DMS114 treated with DMSO at 0.1 percent for 48 hours (cell line): Measurements from ENCODE around the gene HTR1B.

Source experiments
- DNase-seq: peaks from one replicate; lab custom pipeline; 2025; ENCODE audit not compliant: unreplicated experiment; lab: John Stamatoyannopoulos, UW

Gene HTR1B, protein sequence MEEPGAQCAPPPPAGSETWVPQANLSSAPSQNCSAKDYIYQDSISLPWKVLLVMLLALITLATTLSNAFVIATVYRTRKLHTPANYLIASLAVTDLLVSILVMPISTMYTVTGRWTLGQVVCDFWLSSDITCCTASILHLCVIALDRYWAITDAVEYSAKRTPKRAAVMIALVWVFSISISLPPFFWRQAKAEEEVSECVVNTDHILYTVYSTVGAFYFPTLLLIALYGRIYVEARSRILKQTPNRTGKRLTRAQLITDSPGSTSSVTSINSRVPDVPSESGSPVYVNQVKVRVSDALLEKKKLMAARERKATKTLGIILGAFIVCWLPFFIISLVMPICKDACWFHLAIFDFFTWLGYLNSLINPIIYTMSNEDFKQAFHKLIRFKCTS

DNA sequence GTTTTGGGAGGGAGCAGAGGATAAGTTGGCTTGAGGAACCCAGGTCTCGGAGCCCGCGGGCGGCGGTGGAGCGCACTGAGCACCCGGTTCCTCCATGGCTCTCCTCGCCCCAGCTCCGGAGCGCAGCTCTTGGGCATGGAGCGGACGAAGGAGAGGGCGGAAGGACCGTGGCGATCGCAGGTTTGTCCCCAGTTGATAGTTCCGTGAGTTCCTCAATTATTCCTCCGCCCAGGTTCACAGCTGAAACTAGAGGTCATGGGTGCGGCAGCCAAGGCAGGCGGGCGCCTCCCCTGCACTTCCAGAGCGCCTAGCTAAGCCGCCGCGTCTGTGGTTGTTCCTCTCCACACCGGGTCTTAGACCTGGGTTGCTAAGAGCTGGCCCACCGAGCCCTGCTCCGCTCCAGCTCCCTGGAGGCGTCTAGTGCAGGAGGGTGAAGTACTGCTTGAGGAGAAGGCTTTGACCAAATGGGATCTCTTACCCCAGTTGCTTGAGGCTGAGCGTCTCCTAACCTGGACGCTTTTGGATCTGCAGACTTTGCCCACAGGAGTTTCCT is at the start of gene HTR1B:
Gene HTR1B (minus strand): TSS at position 184 of the 553 bp plus-strand sequence. CDS start 88 bp downstream, at position 96.
- no peak for DNase-seq

DNA sequence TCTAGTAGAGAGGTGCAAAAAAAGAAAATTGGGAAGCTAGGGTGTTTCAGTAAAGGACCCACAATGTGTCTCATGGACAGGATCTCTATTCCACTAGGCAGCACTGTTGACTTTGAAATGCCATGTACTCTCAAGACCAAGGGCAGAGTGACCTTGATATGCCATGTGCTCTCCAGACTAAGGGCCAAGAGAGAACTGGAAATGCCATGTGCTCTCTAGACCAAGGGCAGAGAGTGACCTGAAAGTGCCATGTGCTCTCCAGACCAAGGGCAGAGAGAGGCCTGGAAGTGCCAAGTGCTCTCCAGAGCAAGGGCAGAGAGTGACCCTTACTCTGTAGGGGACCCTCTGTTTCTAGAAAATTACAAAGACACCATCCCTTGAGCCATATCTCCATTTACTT is 49.3 kb upstream of the HTR1B start:
- DNase-seq: no peak

DNA sequence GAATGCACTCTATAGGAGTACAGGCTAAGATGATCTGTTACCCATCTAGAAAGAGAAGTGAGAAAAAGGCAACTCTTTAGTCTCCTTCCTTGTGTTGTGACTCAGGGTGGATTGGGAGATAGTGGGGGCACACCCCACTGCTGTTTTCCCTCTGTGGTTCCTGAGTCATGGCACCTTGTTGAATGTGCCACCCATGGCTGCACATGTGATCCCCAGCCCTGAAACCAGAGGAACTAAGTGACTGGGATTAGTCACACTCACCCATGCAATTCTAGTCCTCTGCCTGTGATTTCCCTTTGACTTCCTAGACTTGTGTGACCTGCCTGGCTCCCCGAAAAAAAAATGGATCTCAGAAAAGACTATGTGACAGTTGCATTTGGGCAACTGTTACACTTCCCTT is 48.6 kb upstream of the HTR1B start:
- no peak for DNase-seq

DNA sequence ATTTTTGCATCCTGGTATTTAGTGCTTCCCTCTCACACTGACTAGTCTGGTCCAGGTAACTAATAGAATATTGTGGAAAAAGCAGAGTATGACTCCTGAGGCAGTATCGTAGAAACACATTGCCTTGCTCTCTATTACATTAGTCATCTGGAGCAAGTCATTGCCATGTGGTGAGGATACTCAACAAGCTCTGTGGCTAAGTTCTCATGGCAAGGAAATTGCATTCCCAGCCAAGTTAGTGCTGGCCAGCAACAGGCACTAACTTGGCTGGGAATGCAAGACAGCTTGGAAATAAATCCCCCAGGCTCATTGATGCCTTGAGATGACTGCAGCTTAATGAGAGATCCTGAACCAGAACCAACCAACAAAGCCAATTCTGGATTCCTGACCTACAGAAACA is 39.7 kb upstream of the HTR1B start:
- no peak for DNase-seq

DNA sequence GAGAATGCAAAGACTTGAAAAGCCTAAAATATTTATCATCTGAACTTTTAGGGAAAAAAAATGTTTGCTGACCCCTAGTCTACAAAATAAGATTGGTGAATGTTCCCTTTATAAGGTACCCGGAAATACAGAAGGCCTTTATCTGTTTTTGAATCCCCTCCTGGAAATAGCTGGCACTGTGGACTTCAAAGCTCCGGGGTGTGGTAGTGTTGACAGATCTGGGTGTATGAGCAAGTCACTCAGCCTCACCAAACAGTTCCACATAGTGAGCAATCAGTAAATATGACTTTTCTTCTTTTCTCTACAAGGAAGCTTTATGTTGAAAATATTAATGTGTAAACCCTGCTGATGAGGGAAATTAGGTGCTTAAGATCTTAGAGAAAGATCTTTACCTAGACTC is 29.2 kb upstream of the HTR1B start:
- no peak for DNase-seq

DNA sequence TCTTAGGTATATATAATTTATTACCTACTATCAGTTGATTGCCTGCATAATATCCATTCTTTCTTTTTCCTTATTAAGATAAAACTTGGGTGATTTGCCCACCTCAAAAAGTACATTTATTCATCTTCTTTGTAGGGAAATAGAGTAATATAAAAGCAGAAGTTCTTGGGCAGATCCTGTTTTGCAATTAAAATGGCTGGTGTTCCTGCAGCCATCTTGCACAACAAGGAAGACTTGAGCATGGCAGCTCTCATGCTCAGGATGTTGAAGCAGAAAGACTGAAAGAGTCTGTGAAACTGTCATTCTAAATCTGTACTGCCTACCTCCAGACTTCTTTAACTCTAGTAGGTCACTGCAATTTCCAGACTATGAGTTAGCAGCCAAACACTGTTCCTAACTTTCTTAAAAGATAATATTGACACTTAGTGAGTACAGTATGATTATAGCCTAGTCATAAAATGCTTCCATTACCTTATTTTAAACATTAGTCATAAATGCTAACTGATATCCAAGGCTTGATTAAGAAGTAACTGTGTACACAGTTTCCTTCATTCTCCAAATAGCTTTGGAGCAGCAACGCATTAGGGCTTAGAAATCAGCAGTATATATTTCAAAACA is 24.6 kb upstream of the HTR1B start:
- DNase-seq: no peak

DNA sequence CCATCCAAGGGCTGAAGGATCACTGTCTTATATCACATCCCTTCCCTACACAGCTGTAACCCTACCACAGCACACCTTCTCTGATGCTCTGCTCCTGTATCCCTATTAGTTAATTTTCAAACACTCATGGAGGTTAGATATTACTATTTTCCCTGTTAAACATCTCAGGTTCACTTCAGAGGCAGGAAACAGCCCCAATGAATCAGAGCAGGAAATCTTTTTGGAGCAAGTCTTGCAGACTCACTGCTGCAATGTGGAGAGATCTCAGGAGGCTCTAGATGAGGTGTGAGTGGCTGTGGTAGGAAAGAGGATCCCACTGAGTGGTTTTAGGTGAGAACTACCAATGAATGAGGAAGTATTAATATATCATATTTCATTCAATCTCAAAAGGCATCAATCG is 19.7 kb upstream of the HTR1B start:
- no peak for DNase-seq

DNA sequence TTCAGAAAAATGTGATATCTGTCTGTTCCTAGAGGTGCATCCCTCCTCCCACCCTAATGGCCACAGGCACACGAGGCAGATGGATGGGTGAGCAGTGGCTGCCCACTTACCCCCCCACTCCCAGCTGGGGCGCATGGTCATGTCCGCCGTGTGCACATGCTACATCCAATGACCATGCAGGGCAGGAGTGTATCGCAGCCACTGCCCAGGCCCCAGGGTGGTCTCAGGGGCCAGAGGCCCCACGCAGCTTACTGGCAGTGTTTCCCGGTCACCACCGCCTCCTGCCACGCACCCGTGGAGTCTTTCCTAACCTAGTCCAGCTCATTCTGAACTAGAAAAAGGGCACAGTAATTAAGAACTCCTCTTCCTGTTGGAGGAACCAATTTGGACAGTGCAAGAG is 11.7 kb upstream of the HTR1B start:
- no peak for DNase-seq

DNA sequence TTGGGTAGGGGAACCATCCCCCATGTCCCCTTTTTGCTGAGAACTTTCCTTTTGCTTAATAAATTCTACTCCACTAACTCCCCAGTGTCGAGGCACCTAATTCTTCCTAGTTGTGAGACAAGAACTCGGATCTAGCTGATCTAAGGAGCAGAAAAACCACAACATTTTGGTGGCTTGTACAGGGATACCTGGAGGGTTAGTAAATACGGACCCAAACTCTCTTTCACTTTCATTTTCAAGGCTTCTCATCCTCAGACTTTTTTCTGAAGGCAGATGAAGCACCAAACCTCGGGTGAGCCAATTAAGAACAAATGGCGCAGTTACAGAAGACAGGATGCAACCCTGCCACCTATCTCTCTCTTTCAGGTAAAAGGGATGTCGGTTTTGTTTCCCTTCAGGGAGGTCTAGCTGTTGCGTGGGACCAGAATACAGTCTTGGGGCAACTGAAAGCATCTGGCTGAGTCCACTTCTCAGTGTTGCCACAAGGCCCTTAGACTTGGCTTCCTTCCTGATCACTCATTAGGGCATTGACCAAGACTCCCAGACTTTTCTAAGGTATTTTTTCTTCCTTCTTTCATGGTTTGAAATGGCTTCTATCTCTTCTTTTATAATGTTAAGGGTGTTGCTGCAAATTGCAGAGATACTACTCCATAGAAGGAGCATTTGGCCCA is 11.1 kb upstream of the HTR1B start:
- DNase-seq: no peak

DNA sequence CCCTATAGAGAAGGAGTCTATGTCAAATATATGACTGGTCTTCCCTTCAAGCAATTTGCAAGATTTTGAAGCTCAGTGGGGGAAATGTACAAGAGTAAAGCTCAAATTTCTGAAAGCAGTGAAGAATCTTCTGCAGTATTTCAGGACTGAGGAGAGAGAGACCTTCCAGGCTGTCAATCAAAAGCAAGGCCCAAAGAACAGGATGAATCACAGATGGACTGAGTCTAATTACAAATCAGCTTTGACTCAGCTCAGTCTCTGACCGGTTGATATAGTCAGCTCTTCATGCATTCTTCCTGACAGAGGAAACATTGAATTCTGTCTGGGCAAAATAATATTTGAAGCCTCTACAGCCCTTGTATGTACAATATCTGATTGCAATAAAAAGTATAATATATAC is 7.7 kb upstream of the HTR1B start:
- DNase-seq: no peak

DNA sequence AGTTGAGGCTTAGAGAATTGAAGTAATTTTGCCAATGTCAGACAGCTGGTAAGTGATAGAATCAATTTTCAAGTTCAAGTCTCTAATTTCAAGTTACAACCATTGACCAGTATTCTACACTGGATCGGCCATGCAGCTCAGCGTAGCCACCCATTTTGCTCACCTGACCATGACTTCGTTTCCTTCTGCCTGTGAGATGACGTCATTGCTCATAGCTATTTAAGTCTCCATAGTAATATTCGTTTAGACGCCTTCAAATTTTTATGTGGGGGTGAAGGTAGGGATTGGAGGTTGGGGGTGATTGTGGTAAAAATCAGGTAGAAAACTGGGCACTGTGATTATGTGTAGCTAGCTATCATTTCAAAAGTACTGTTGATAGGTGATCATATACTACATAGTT is 5.6 kb upstream of the HTR1B start:
- DNase-seq: no peak

DNA sequence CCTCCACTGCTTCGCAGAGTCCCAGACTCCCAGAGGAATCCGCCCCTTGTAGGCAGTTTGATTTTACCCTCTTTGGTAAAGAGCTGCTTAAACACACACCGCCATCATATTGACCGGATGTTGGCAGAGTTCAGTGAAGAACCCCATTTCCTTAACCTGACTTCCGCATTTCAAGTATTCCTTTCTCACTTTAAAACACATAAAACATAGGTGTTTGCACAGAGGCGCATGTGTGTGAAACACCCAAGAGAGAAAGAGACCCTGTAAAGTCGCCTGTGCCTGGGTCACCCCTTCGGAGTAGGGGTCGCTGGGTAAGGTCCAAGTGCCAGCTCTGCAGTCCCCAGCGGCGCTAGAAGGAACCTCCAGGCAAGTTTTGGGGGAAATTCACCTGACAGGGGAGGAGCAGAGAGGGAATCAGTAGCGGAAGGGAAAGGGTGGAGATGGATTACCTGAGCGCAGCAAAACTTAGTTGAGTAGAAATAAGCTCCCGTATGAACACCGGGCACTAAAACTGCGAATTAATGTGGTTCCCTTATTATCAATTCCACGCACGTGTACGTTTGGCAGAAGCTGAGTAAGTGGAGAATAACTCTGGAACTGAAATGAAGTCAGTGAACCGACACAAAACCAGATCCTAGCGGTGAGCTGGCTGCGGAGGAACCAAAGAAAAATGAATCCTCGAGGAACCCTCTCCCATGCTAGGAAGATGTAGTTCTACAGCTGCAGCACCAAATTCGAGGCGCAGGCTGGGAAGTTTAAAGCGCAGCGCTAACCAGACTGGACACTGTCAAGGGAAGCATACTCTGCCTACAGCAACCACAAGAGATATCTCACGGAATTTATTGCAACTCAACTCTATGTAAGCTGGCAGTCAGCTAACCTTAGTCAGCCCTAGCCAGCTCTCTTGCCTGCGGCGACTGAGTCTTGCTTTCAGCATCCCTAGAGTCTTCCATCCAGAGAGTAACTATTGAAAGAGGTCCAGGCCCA is 3.5 kb upstream of the HTR1B start:
- no peak for DNase-seq

DNA sequence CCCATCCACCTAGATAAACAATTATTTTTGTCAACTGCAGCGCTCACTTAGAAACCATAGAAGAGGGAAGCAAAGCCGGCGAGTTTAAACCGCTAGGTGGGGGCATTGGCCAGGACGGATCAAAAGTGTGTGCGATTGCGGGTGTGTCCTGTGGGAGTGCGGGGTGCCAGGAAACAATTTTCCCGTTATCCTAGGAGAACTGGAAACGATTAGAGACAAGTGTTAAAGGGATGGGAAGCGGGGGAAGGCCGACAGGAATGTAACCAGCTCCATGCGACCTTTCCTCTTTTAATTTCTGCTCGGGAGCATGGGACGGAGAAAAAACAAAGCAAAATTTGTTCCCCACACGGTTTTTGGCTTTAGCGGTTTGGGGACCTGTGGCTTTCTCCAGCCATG is 2.8 kb upstream of the HTR1B start:
- peak; percentile 14 for DNase-seq

DNA sequence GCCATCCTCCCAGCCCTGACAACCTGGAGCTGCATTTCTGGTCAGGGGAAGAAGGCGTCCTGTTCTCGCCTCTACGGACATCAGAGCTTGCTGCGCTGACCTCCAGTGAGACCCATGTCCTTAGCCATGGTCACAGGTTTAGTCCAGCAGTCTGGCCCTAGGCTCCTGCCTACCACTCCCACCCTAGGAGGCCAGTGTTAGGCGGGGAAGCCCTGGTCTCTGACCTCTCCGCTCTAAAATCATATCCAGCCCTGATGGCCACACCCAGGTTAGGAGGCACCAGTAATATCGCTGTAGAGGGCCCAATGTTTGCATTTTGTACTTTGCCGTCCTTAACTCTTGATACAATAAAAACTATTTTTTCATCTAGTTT is 1.2 kb upstream of the HTR1B start:
- DNase-seq: no peak

DNA sequence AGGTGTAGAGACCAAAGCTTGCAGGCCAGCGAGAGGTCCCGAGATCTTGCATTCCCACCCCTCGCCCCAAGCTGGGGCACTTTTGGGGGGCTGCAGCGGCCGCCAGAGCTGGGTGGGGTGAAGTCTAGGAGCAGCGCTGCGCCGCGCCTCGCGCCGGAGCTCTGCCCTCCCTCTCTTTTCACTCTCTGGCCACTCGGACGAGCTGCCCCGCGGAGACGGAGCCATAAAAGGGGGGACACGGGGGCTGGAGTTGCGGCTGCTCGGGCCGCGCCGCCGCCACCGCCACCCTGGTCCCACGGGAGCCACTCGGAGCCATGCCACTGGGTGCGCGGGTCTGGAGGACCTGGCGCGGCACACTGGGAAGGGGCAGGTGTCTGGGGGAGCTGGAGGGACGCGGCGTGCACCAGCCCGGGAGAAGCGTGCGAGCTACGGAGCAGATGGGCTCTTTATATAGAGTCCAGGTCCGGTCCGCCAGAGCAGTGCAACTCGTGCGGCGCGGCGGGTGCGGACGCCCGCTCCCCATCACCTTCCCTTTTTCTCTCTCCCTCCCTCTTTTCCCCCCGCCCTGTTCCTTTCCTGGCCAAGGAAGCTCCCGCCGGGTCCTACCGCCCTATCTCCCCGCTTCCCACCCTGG is 687 bp upstream of the HTR1B start:
- no peak for DNase-seq

DNA sequence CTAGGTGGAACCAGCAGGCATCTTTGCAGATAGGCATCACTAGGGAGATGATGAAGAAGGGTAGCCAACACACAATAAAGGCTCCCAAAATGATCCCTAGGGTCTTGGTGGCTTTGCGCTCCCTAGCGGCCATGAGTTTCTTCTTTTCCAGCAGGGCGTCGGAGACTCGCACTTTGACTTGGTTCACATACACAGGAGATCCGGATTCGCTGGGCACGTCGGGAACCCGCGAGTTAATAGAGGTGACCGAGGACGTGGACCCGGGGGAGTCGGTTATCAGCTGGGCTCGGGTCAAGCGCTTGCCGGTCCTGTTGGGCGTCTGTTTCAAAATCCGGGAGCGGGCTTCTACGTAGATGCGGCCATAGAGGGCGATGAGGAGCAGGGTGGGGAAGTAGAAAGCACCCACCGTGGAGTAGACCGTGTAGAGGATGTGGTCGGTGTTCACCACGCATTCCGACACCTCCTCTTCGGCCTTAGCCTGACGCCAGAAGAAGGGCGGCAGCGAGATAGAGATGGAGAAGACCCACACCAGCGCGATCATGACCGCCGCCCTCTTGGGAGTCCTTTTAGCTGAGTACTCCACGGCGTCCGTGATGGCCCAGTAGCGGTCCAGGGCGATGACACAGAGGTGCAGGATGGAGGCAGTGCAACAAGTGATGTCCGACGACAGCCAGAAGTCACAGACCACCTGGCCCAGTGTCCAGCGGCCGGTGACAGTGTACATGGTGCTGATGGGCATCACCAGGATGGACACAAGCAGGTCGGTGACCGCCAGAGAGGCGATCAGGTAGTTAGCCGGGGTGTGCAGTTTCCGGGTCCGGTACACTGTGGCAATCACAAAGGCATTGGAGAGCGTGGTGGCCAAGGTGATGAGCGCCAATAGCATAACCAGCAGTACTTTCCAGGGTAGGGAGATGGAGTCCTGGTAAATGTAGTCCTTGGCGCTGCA is 658 bp downstream of the HTR1B start:
- DNase-seq: no peak

DNA sequence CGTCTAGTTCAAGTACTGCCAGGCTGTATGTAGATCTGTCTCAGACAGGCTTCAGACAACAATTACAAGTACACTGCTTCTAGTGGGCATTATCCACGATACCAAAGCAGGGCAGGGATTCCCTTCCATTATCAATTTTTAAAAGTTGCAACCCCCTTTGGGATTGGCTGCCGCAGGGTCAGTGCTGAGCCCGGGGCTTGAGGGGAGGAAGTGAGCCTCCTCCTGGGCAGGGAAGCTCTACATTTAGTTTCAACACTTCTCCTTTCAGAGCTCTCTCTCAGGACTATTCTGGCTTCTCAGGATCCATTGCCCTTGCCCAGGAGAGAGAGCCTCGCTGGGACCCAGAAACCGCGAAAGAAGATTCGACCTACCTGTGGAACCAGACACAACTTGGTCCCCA is 1.5 kb downstream of the HTR1B start:
- DNase-seq: no peak

DNA sequence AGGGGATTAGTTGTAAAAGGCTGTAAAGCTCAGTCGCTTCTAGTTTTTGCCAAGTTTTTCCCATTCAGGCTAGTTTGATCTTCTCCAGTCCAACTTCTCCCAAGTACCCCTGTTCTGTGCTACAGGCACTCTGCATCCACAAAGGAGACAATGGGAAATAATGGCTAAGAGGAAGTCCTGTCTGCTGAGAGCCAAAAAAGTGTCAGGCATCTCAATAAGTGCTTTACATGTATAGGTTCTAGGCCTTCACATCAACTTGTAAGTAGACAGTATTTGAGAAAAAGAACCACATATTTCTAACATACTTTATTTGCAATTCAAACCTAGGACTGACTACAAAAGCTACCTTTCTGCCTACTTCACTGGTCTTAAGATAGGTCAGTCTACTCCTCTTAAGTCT is 4.9 kb downstream of the HTR1B start:
- no peak for DNase-seq

DNA sequence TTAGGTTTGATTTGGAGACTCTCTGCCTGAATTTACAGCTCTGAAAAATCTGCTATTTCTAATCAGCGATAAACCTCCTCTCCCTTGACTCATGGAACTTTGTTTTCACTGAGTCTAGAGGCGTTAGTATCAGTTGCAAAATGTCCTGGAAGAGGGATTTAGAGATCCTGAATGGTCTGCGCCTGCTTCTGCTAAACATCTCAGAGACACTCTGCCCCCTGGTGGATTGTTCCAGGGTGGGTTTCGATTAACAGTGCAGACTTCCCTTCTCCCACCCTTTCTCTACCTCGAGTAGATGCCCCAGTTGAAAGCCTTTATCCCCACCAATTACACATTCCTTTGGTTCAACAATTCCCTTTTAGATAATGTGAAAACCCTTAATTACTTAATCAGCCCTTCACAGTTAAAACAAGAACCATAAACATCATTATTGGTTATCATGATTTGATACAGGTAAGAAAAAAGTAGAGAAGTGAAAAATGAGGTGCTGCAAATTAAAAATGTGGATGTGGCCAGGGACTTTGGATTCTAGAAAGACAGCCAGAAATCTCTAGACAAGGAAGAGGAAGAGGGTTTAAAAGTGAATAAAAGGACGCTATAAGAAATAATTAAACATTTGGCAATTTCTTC is 5.5 kb downstream of the HTR1B start:
- DNase-seq: peak; percentile 40
